Liver (tissue), 9 donors: ENCODE data around the gene CUX1. TPM values are rescaled to one million over a fixed set of nuclear protein-coding genes. Genes with fewer than 3 reads are reported as not detected.

ENCODE experiments used
- DNase-seq: peaks from one replicate; pipeline ENCODE4 v3.0.0-alpha.2; 2017; ENCODE audit warnings: low spot score
- H3K27ac ChIP-seq, 2 donors: one replicate each; pipeline ENCODE4 v1.7.0; 2013; ENCODE audit warnings: inconsistent platforms in 2 of 2, low read length in 2 of 2, control low read depth in 1 of 2, low read depth in 1 of 2, mild to moderate bottlenecking in 1 of 2
- H3K27me3 ChIP-seq, 4 donors: one replicate each; pipeline versions ENCODE4 v1.6.1 to v1.7.0; 2013; ENCODE audit warnings: low read length in 3 of 4, inconsistent platforms in 1 of 4, mild to moderate bottlenecking in 1 of 4, moderate library complexity in 1 of 4; ENCODE audit not compliant: control insufficient read depth in 4 of 4, insufficient read depth in 4 of 4
- H3K36me3 ChIP-seq, 4 donors: one replicate each; pipeline versions ENCODE4 v1.6.1 to v1.7.0; 2013; ENCODE audit warnings: low read length in 3 of 4, mild to moderate bottlenecking in 3 of 4, low read depth in 1 of 4, moderate library complexity in 1 of 4; ENCODE audit not compliant: control insufficient read depth in 4 of 4, insufficient read depth in 3 of 4
- H3K4me1 ChIP-seq, 4 donors: one replicate each; pipeline versions ENCODE4 v1.6.1 to v1.7.0; 2013; ENCODE audit warnings: low read length in 3 of 4, mild to moderate bottlenecking in 3 of 4, moderate library complexity in 1 of 4; ENCODE audit not compliant: control insufficient read depth in 4 of 4, insufficient read depth in 4 of 4
- H3K4me3 ChIP-seq, 3 donors: one replicate each; pipeline versions ENCODE4 v1.6.1 to v1.7.0; 2013; ENCODE audit warnings: low read length in 3 of 3, control low read depth in 1 of 3, low read depth in 1 of 3, mild to moderate bottlenecking in 1 of 3
- H3K9ac ChIP-seq, 2 donors: one replicate each; pipeline ENCODE4 v1.7.0; 2013; ENCODE audit warnings: low read length in 2 of 2, mild to moderate bottlenecking in 2 of 2, moderate library complexity in 2 of 2, control low read depth in 1 of 2, low read depth in 1 of 2
- H3K9me3 ChIP-seq, 4 donors: one replicate each; pipeline versions ENCODE4 v1.6.1 to v1.7.0; 2013; ENCODE audit warnings: low read length in 3 of 4; ENCODE audit not compliant: control insufficient read depth in 4 of 4
- EGR1 ChIP-seq, 2 donors: IDR thresholded peaks; 2 replicates each; pipeline ENCODE4 v1.6.1; 2016 to 2018; ENCODE audit warnings: antibody characterized with exemption in 2 of 2, low read depth in 2 of 2
- FOXA1 ChIP-seq: IDR thresholded peaks from 2 replicates; pipeline ENCODE4 v1.6.1; 2016; ENCODE audit warnings: antibody characterized with exemption
- FOXA2 ChIP-seq: IDR thresholded peaks from 2 replicates; pipeline ENCODE4 v1.6.1; 2016; ENCODE audit warnings: antibody characterized with exemption
- GABPA ChIP-seq, 2 donors: IDR thresholded peaks in 1 of 2; conservative IDR thresholded peaks in 1 of 2; 2 replicates each; pipeline ENCODE4 v1.6.1; 2016; ENCODE audit warnings: antibody characterized with exemption in 2 of 2, mild to moderate bottlenecking in 1 of 2, moderate library complexity in 1 of 2
- HNF4A ChIP-seq, 2 donors: conservative IDR thresholded peaks; 2 replicates each; pipeline ENCODE4 v1.6.1; 2016; ENCODE audit warnings: antibody characterized with exemption in 2 of 2, mild to moderate bottlenecking in 2 of 2
- HNF4G ChIP-seq: IDR thresholded peaks from 2 replicates; pipeline ENCODE4 v1.6.1; 2016; ENCODE audit warnings: antibody characterized with exemption
- JUND ChIP-seq, 2 donors: IDR thresholded peaks; 2 replicates each; pipeline ENCODE4 v1.6.1; 2016; ENCODE audit warnings: antibody characterized with exemption in 2 of 2
- NR2F2 ChIP-seq: IDR thresholded peaks from 2 replicates; pipeline ENCODE4 v1.6.1; 2016; ENCODE audit warnings: antibody characterized with exemption
- RAD21 ChIP-seq, 2 donors: IDR thresholded peaks; 2 replicates each; pipeline ENCODE4 v1.6.1; 2016; ENCODE audit warnings: antibody characterized with exemption in 2 of 2, mild to moderate bottlenecking in 2 of 2
- RXRA ChIP-seq, 2 donors: IDR thresholded peaks; 2 replicates each; pipeline ENCODE4 v1.6.1; 2017 to 2018; ENCODE audit warnings: antibody characterized with exemption in 2 of 2, mild to moderate bottlenecking in 1 of 2
- SP1 ChIP-seq: IDR thresholded peaks from 2 replicates; pipeline ENCODE4 v1.6.1; 2018; ENCODE audit warnings: antibody characterized with exemption, mild to moderate bottlenecking
- TAF1 ChIP-seq: conservative IDR thresholded peaks from 2 replicates; pipeline ENCODE4 v1.6.1; 2016; ENCODE audit warnings: antibody characterized with exemption, mild to moderate bottlenecking
- YY1 ChIP-seq: IDR thresholded peaks from 2 replicates; pipeline ENCODE4 v1.6.1; 2016; ENCODE audit warnings: antibody characterized with exemption, mild to moderate bottlenecking
- WGBS: extraction: QIAGEN DNeasy Blood & Tissue Kit; methylation state at CpG from one replicate; pipeline ENCODE4 v1.1.7; 2013; 5-methylcytosine and 5-hydroxymethylcytosine counted together
- polyA plus RNA-seq, 2 donors: library from polyadenylated mRNA; stranded (reverse) in 1 of 2; unstranded in 1 of 2; fragments of 200-250 nt in 1 of 2; fragments of >200 nt in 1 of 2; fragmentation: Nextera tagmentation in 1 of 2; extraction: Ambion mirVana in 1 of 2; gene quantifications; one replicate each; pipeline versions ENCODE4 v1.2.1 to v1.2.3, GENCODE V29; 2013 to 2015
- total RNA-seq, 2 donors: library from RNA; depleted of rRNA; stranded (reverse); fragments of >200 nt; gene quantifications; one replicate each; pipeline ENCODE4 v1.2.3, GENCODE V29; 2014
- TF ChIP-seq, protein P1 (sequence below): IDR thresholded peaks from 2 replicates; pipeline ENCODE4 v1.6.1; 2016; ENCODE audit warnings: antibody characterized with exemption, mild to moderate bottlenecking
- TF ChIP-seq, protein P2 (sequence below): IDR thresholded peaks from 2 replicates; pipeline ENCODE4 v1.6.1; 2016; ENCODE audit warnings: antibody characterized with exemption
- TF ChIP-seq, protein P3 (sequence below): fragments of 150-350 bp; IDR thresholded peaks from 2 replicates; pipeline ENCODE4 v1.5.1; 2017; ENCODE audit warnings: improper control_type of control experiment, low read depth, low read length; ENCODE audit not compliant: missing input control
- TF ChIP-seq, protein P4 (sequence below): IDR thresholded peaks from 2 replicates; pipeline ENCODE4 v1.6.1; 2016; ENCODE audit warnings: antibody characterized with exemption
- TF ChIP-seq, protein P5 (sequence below): IDR thresholded peaks from 2 replicates; pipeline ENCODE4 v1.6.1; 2016; ENCODE audit warnings: antibody characterized with exemption
- donor health status: healthy.
- donor health status: healthy.
- donor health status: healthy.
- donor health status: healthy.
- donor health status: healthy.

Gene CUX1
- total and polyA plus RNA-seq, 4 donors = 18.6 to 40.6 (median 21.4) TPM

DNA sequence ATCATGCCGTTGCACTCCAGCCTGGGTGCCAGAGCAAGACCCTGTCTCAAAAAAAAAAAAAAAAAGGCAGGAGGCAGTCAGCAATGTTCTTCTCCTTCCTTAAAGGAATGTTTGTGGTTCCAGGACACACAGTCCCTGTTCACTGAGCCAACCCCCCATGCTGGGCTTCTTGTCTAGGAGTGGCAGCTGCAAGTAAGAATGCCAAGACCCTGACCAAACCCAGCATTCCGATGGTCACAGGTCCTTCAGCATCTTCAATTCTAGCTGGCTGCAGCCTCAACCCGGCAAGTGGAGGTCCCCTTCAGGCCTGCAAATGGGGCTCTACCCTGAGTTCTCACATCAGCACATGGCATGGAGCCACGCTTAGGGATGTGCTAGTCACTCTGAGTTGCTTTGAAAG lies 38.2 kb upstream of the CUX1 start:
- Histone ChIP-seq H3K9ac (no peak overlapping the region), H3K36me3 (no peaks in the 10 kb centered on the region), H3K4me3 (no peak overlapping the region), H3K4me1 (peaks cover 0 to 9% (median 2%) of the 10 kb centered on the region in 4 donors), H3K27ac (no peak overlapping the region), H3K9me3 (no peaks in the 10 kb centered on the region), H3K27me3 (no peaks in the 10 kb centered on the region)
- 91% methylated on average over 4 of the region's 4 CpGs for WGBS
- no peak for DNase-seq
- TF ChIP-seq, protein P1, sequence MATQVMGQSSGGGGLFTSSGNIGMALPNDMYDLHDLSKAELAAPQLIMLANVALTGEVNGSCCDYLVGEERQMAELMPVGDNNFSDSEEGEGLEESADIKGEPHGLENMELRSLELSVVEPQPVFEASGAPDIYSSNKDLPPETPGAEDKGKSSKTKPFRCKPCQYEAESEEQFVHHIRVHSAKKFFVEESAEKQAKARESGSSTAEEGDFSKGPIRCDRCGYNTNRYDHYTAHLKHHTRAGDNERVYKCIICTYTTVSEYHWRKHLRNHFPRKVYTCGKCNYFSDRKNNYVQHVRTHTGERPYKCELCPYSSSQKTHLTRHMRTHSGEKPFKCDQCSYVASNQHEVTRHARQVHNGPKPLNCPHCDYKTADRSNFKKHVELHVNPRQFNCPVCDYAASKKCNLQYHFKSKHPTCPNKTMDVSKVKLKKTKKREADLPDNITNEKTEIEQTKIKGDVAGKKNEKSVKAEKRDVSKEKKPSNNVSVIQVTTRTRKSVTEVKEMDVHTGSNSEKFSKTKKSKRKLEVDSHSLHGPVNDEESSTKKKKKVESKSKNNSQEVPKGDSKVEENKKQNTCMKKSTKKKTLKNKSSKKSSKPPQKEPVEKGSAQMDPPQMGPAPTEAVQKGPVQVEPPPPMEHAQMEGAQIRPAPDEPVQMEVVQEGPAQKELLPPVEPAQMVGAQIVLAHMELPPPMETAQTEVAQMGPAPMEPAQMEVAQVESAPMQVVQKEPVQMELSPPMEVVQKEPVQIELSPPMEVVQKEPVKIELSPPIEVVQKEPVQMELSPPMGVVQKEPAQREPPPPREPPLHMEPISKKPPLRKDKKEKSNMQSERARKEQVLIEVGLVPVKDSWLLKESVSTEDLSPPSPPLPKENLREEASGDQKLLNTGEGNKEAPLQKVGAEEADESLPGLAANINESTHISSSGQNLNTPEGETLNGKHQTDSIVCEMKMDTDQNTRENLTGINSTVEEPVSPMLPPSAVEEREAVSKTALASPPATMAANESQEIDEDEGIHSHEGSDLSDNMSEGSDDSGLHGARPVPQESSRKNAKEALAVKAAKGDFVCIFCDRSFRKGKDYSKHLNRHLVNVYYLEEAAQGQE = no peak
- TF ChIP-seq NR2F2 = no peak
- no peak for TF ChIP-seq YY1
- no peak for TF ChIP-seq GABPA (IDR thresholded peaks at IDR 0.05 in 1 of 2, conservative IDR thresholded peaks at IDR 0.05 in 1 of 2)
- no peak for TF ChIP-seq RAD21 (IDR thresholded peaks at IDR 0.05)
- no peak for TF ChIP-seq JUND (IDR thresholded peaks at IDR 0.05)
- no peak for TF ChIP-seq FOXA1
- no peak for TF ChIP-seq RXRA (IDR thresholded peaks at IDR 0.05)
- no peak for TF ChIP-seq HNF4G
- no peak for TF ChIP-seq HNF4A (conservative IDR thresholded peaks at IDR 0.05)
- no peak for TF ChIP-seq TAF1
- TF ChIP-seq, protein P2, sequence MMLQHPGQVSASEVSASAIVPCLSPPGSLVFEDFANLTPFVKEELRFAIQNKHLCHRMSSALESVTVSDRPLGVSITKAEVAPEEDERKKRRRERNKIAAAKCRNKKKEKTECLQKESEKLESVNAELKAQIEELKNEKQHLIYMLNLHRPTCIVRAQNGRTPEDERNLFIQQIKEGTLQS = no peak
- TF ChIP-seq, protein P3, sequence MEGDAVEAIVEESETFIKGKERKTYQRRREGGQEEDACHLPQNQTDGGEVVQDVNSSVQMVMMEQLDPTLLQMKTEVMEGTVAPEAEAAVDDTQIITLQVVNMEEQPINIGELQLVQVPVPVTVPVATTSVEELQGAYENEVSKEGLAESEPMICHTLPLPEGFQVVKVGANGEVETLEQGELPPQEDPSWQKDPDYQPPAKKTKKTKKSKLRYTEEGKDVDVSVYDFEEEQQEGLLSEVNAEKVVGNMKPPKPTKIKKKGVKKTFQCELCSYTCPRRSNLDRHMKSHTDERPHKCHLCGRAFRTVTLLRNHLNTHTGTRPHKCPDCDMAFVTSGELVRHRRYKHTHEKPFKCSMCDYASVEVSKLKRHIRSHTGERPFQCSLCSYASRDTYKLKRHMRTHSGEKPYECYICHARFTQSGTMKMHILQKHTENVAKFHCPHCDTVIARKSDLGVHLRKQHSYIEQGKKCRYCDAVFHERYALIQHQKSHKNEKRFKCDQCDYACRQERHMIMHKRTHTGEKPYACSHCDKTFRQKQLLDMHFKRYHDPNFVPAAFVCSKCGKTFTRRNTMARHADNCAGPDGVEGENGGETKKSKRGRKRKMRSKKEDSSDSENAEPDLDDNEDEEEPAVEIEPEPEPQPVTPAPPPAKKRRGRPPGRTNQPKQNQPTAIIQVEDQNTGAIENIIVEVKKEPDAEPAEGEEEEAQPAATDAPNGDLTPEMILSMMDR = no peak
- no peak for TF ChIP-seq EGR1 (IDR thresholded peaks at IDR 0.05; ENCODE audit: low read depth in 2 of 2)
- no peak for TF ChIP-seq SP1
- TF ChIP-seq, protein P4, sequence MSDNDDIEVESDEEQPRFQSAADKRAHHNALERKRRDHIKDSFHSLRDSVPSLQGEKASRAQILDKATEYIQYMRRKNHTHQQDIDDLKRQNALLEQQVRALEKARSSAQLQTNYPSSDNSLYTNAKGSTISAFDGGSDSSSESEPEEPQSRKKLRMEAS = no peak
- TF ChIP-seq, protein P5, sequence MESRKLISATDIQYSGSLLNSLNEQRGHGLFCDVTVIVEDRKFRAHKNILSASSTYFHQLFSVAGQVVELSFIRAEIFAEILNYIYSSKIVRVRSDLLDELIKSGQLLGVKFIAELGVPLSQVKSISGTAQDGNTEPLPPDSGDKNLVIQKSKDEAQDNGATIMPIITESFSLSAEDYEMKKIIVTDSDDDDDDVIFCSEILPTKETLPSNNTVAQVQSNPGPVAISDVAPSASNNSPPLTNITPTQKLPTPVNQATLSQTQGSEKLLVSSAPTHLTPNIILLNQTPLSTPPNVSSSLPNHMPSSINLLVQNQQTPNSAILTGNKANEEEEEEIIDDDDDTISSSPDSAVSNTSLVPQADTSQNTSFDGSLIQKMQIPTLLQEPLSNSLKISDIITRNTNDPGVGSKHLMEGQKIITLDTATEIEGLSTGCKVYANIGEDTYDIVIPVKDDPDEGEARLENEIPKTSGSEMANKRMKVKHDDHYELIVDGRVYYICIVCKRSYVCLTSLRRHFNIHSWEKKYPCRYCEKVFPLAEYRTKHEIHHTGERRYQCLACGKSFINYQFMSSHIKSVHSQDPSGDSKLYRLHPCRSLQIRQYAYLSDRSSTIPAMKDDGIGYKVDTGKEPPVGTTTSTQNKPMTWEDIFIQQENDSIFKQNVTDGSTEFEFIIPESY = no peak
- TF ChIP-seq FOXA2 = no peak
